HG02943 (cell line): ENCODE data around the gene RUNX2.

Source experiments
- ATAC-seq: cut with Tn5 transposase; IDR thresholded peaks from one replicate; pipeline ENCODE4 v1.9.1; 2021; ENCODE audit warnings: mild to moderate bottlenecking, low read depth, moderate library complexity; ENCODE audit not compliant: unreplicated experiment

The RUNX2 gene

GRCh38 chr6:45606831-45607400 is 278.8 kb downstream of the RUNX2 start:
- no peak for ATAC-seq

DNA sequence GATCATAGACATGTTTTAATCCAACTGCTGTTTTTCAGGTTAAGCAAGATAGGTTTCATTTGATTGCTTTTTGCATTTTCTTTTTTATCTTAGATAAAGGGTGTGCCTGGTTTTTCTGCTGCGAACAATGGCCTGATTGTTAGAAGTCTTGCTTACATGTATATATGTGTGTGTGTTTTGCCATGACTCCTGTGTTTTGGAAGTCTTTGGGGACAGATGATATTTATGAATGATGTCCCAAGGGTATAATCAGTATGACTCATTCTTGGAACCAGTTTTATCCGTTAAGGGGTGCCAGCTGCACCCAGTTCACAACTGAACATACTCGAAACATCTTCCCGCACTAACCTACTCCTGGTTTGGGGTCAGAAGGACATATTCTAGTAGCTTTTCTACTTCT is 279.7 kb downstream of the RUNX2 start:
- ATAC-seq: no peak

DNA sequence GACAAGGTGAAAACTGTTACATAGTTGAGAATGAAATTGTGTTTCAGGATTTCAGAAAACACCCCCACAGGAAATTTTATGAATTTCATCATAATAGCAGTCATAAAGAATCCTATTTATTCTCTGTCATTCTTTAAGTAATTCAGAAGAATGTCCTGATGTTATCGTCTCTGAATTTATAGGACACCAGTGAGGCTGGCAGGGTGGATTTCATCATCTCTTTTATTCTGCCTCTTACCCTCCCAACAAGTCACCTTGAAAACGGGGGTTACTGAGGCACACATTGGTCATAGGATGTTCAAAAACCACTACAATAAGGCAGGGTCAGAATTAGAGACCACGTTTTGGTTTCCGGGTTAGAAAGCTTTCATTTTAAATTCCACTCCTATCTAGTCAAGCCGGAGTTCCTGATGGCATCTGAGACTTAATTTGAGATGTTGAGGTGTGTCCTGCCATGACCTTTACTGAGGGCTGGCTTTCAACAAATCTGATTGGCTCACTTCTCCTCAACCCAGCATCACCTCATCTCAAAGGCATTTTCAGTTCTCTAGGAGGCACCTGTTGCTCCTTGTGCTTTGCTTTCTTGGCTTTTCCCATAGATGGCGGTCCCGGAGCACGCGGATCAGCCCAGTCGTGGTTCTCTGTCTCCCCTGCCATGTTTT is 280.3 kb downstream of the RUNX2 start:
- no peak for ATAC-seq

DNA sequence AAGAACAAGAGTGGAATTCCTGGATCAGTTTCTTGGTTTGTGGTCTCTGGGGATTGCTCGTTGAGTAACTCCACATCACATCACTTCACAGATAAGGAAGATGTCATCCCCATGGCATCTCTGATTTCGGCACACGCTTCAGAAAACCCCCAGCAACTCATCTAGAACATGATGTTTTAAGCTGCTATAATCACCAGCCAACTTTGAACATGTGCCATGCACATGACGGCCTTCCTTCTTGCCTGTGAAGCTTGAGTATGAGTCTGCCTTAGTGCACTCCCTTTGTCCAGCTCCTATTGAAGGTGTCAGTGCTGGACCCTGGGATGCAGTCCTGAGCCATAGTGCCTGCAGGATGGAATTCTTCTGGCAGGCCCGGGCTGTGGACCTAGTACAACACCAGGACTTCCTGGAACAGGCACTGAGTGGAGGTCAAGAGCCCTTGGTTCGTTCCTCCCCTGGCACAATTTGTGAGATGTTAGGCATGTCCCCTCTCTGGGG is 281.1 kb downstream of the RUNX2 start:
- no peak for ATAC-seq

GRCh38 chr6:45610374-45610773 is 282.2 kb downstream of the RUNX2 start:
- ATAC-seq: no peak

- ATAC-seq: no peak
Observed at GRCh38 chr6:45610832-45611231, 282.7 kb downstream of the RUNX2 start.

- ATAC-seq: no peak
Observed at GRCh38 chr6:45611491-45611890, 283.4 kb downstream of the RUNX2 start.

DNA sequence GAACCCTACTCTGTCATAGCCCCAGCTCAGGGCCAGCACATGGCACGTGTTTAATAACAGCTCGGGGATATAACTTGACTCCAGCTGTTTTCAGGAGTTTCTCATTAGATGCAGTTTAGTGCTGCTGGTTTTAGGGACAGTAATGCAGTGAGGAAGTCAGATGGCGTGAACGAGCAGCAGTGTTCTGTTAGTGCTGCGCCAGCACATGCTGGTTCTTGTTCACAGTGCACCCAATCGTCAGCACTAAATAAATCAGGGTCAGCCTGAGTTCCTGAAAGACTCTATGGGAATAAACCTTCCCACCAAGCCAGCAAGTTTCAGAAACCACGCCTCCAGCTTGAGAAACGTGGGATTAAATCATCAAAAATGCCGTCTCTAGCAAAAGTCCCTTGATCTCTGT is 285.5 kb downstream of the RUNX2 start:
- no peak for ATAC-seq

GRCh38 chr6:45614488-45615285 is 286.6 kb downstream of the RUNX2 start:
- no peak for ATAC-seq

DNA sequence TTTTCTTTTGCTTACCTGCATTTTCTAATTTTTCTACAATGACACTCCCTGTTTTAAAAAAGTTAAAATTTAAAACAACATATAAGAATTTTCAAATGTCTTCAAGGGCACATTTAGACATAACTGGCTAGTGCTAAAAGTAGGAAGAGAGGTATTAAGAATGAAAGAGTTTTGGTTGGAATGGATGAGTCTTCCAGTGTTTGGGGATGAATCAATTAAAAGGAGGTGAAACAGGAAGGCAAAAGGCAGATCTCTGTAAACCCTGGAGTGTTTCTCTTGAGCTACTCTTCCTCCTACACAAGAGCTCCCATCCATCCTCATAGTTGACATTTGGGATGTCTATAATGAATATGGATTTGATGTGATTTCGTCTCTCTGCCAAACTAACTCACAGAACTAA is 288.1 kb downstream of the RUNX2 start:
- ATAC-seq: no peak

- no peak for ATAC-seq
Observed at GRCh38 chr6:45617441-45617840, 289.3 kb downstream of the RUNX2 start.

- no peak for ATAC-seq
Observed at GRCh38 chr6:45618259-45618658, 290.1 kb downstream of the RUNX2 start.

- no peak for ATAC-seq
Observed at GRCh38 chr6:45619211-45619760, 291.2 kb downstream of the RUNX2 start.

DNA sequence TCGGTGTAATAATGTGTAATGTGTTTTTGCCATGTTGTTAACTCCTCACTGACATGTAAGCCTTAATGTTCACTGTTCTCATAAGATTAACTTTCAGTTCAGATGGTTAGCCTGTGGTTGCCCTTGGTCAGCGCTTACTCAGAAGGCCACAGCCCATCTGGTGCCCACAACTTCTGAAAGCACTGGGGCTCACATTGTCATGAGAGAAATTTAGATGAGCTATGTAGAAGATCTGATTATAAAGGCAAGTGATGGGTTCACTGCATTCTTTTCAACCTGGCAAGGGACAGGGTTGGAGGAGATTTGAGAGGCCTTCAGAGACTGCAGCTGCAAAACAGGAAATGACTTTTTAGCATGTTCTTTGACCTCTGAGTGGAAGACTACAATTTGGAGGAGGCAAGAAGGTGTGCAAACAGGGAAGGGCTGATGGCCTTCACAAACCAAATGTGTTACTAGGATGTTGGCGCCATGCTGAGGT is 291.9 kb downstream of the RUNX2 start:
- ATAC-seq: no peak

GRCh38 chr6:45624228-45624627 is 296.1 kb downstream of the RUNX2 start:
- no peak for ATAC-seq

- no peak for ATAC-seq
Observed at GRCh38 chr6:45625191-45625664, 297.1 kb downstream of the RUNX2 start.

- no peak for ATAC-seq
Observed at GRCh38 chr6:45626087-45626891, 298.2 kb downstream of the RUNX2 start.

- ATAC-seq: no peak
Observed at GRCh38 chr6:45630314-45630713, 302.2 kb downstream of the RUNX2 start.

DNA sequence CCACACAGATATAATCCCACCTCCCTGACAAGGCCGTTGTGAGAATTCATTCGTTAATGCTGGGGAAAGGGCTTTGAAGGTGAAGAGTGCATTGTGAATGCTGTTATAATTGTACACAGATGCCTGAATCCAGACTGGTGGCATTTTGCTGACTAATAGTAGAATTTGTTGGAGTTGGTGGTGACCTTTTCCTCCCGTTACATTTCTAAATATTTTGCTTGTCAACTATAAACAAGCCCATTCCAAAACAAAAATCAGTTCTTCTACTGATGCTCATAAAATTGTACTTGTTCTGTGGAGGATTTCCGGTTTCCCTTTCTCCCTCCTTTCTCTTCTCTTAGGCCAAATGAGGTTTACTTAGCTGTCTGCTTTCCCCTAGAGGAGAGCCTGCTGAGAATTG is 302.7 kb downstream of the RUNX2 start:
- no peak for ATAC-seq

DNA sequence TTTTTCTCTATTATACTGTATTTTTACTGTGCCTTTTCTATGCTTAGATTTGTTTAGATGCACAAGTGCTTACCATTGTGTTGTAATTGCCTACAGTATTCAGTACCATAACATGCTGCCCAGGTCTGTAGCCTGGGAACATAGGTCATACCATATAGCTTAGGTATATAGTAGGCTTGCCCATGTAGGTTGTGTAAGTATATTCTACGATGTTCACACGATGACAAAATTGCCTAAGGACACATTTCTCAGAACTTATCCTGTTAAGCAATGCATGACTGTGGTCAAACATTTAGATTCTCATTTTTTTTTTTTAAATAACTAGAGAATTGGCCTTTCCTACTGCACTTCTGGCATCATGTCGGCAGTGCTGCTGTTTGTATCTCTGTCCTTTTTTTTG is 303.3 kb downstream of the RUNX2 start:
- no peak for ATAC-seq
